ENCODE measurements around the gene SLC25A20.
"Not testable (repeated sequence)": the region's sequence is repeated elsewhere in the genome, so short reads cannot be mapped to it uniquely, and the experiment has no call there.

Gene SLC25A20

GRCh38 chr3:48847053-48847503, 51.6 kb downstream of the SLC25A20 start:
- peak; percentile 5 for DNase-seq (ENCODE audit: low read depth, low spot score)

DNA sequence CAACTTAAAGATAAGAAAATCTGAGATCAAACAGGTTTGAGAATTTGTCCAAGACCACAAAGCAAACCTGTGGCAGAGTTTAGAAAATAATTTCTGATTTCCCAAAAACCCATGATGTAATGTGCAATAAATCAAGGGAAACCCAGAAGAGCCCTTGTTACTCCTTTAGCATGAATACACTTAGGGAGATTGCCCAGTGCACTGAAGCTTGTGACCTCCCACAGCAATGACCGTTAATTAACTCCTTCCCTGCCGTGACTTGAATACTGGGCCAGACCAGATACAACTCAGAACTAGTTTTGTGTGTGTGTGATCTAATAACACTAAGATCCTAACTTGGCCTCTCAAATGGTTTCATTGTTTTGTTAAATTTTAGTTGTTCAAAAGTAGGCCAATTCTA, 53.5 kb downstream of the SLC25A20 start:
- DNase-seq (ENCODE audit: low read depth, low spot score), result no peak

GRCh38 chr3:48837163-48837562, 61.5 kb downstream of the SLC25A20 start:
- no peak for DNase-seq (ENCODE audit: low read depth, low spot score)

GRCh38 chr3:48835650-48836366, 62.9 kb downstream of the SLC25A20 start:
- DNase-seq (ENCODE audit: low read depth, low spot score), result no peak

DNA sequence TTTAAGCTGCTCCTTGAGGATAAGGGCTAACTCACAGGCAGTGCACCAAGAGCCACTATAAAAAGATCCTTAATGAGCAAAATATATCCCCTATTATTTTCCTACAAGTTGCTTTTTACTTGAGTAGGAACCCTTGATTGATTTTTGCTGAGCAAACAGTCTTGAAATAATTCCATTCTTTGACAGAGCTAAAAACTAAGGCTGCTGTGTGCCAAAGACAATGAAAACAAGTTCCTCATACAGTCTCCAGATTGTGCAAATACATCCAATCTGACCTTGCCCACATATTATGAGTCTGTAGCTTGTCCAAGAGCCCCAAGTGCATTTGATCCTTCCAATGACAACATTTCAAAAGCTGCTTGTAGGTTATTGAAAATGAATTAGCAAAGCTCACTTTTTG, 66.0 kb downstream of the SLC25A20 start:
- no peak for DNase-seq (ENCODE audit: low read depth, low spot score)

- DNase-seq (ENCODE audit: low read depth, low spot score), result no peak
These were observed 68.0 kb downstream of the SLC25A20 start for GRCh38 chr3:48830715-48831114.

GRCh38 chr3:48829525-48829924, 69.2 kb downstream of the SLC25A20 start:
- DNase-seq (ENCODE audit: low read depth, low spot score), result not testable (repeated sequence)

- DNase-seq (ENCODE audit: low read depth, low spot score), result not testable (repeated sequence)
These were observed 70.8 kb downstream of the SLC25A20 start for GRCh38 chr3:48827874-48828273.

DNA sequence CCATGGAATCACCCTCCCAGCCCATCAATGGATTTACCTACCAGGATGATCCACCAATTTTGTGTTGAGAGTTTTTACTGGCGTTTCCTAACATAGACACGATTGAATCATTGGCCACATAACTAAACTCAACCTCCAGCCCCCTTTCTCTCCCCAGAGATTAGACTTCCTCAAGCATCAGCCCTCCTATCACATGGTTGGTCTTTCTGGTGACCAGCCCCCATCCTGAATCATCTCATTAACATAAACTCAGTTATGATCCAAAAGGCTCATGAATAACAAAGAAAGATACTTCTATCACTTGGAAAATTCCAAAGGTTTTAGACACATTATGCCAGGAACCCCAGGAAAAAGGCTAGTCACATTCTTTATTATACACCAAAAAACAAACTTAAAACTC, 72.2 kb downstream of the SLC25A20 start:
- DNase-seq (ENCODE audit: low read depth, low spot score), result no peak

- DNase-seq (ENCODE audit: low read depth, low spot score), result no peak
These were observed 77.9 kb downstream of the SLC25A20 start for GRCh38 chr3:48820612-48821324.

- DNase-seq (ENCODE audit: low read depth, low spot score), result no peak
These were observed 79.2 kb downstream of the SLC25A20 start for GRCh38 chr3:48819234-48820221.

DNA sequence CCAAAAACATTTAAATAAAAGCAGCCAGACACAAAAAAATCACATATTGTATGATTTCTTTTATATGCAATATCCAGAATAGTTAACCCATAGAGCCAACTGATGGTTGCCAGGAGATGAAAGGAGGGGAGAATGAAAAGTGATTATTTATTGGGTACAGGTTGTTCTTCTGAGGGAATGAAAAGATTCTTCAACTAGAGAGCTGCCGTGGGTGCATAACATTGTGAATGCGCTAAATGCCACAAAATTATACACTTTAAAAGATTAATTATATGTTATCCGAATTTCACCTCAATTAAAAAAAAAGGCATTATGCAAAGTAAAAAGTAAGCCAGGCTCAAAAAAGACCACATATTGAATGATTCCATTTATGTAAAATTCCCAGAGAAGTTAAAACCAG, 87.2 kb downstream of the SLC25A20 start:
- no peak for DNase-seq (ENCODE audit: low read depth, low spot score)
